GM19467 (cell line): ENCODE measurements around the gene PCMT1.
"Not testable (repeated sequence)": the region's sequence is repeated elsewhere in the genome, so short reads cannot be mapped to it uniquely, and the experiment has no call there.

Experiments
- ATAC-seq: cut with Tn5 transposase; IDR thresholded peaks from one replicate; pipeline ENCODE4 v1.9.1; 2021; ENCODE audit warnings: mild to moderate bottlenecking, moderate library complexity; ENCODE audit not compliant: unreplicated experiment

The PCMT1 gene

DNA sequence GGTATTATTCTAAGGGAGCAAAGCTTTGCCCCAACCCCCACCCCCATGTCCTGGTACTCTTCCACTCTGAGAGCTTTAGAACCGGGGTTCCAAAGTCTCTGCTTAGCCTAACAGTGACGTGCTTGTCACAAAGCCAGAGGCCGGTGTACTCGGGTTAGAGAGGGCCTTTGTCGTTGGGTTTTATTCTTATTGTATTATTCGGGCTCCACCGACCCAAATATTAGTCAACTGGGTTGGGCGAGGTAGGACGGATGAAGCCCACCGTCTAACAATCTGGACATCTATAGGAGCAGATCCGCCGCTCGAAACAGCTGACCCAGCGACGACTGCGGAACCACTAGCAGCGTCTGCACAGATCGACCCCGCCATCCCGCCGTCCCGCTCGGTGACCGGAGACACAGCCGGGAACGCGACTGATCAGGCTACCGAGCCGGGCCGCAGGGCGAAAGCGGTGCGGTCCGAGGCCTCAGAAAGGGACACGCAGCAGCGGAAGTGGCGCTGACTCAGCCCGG is 403 bp upstream of the PCMT1 start:
- ATAC-seq = not testable (repeated sequence)

DNA sequence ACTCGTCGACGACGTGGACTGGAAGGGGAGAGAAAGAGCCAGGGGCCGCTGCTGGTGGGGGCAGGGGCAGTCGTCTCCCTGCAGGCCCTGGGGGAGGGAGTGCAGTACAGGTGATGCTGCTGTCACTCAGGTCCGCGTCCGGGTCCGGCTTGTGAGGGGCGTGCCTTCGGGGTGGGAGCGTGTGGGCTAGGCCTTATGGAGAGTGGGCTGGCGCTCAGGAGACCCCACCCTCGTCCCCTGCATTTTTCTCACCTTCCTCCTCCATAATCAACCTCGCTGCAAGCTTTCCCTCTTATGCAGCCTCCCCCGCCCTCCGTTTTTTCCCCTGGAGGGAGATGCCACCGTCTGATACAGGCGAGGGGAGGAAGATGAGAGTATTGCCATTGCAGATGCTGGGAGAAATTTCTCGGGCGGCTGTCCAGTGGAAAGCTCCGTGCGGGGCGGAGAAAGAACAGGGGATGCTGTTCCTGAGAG is 632 bp downstream of the PCMT1 start:
- ATAC-seq = peak; percentile 28

DNA sequence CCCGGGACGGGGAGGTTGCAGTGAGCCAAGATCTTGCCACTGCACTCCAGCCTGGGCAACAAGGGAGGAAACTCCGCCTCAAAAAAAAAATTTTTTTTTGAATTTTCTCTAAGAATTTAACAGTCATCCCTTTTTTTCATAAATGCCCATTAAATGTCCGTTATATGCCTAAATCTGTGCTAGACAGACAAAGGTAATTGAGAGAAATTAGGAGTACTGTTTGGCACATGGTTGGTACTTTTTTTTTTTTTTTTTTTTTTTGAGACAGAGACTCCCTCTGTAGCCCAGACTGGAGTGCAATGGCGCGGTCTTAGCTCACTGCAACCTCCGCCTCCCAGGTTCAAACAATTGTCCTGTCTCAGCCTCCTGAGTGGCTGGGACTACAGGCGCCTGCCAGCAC is 1.7 kb downstream of the PCMT1 start:
- ATAC-seq = no peak

- ATAC-seq = not testable (repeated sequence)
These were observed 2.4 kb downstream of the PCMT1 start for GRCh38 chr6:149751920-149752319.

DNA sequence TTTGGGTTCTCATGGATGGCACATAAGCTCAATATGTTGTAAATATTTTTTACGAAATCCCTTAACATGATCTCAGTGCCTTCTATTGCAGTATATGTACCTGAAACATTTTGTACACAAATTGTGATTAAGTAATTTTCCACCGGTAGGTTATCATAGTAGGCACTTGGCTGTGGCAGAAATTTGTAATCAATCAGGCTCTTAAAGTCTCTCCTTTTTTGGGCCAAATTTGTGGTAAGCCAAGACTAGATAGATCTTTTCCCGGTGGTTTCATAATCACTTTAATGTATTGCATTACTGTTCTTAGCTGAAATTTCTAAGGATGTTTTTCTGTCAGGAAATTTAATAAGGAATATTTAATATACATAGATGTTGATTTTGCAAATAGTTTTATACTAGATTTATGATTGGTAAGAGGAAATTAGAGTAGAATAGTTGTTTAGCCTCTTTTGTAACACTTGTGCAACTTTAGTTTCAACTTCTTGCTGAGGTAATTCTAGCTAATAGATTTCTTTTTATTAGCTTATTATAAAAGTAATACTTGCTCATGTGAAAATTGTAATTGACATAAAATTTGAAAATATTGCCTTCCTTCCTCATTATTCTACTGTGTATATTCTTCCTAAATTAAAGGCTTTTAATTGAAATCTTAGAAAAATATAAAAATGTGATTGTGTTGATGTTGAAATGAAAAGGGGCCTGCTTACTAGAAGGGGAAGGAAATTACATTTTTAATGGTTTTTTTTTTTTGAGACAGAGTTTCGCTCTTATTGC is 3.2 kb downstream of the PCMT1 start:
- ATAC-seq = no peak

- not testable (repeated sequence) for ATAC-seq
These were observed 3.8 kb downstream of the PCMT1 start for GRCh38 chr6:149753374-149753637.

- no peak for ATAC-seq
These were observed 5.0 kb downstream of the PCMT1 start for GRCh38 chr6:149754548-149754947.

GRCh38 chr6:149755300-149756260 is 6.0 kb downstream of the PCMT1 start:
- no peak for ATAC-seq

GRCh38 chr6:149756261-149756636 is 6.7 kb downstream of the PCMT1 start:
- no peak for ATAC-seq

GRCh38 chr6:149761438-149761837 is 11.9 kb downstream of the PCMT1 start:
- peak; percentile 91 for ATAC-seq

- ATAC-seq = no peak
These were observed 14.3 kb downstream of the PCMT1 start for GRCh38 chr6:149763866-149764265.

DNA sequence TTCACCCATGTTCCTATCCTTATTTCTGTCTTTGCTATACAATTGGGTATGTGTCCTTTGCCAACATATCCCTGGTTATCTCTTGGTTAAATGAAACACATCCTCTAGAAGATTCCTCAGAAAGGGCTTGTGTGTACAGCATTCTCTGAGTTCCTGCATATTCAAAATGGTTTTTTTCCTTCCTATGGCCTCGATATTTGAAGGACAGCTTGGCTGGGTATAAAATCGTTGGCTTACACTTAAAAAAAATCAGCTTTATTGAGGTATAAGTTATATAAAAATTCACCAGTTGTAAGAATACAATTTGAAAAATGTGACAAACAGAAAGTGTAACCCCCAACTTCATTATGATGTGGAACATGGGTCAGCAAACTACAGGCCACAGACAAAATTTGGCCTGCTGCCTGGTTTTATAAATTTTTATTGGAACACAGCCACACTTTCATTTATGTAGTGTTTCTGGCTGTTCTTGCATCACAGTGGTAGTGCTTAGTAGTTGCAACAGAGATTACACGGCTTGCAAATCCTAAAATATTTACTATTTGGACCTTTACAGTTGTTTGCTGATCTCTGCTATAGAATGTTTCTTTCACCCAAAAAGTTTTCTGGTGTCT is 16.7 kb downstream of the PCMT1 start:
- no peak for ATAC-seq

- ATAC-seq = no peak
These were observed 20.1 kb downstream of the PCMT1 start for GRCh38 chr6:149769676-149770075.

DNA sequence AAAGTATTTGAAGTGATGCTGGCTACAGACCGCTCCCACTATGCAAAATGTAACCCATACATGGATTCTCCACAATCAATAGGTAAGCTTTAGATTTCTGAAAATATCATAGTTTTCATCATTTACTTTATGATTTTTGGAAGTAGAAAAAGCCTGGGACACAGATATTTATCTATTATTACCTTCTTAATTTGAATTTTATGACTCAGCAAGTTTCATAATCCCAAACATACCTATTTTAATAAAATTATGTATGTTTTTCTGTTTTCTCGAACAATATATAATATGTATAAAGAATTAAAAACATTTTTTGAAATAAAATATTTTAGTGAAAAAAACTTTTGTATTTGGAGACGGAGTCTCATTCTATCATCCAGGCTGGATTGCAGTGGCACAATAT is 21.6 kb downstream of the PCMT1 start:
- ATAC-seq = no peak

DNA sequence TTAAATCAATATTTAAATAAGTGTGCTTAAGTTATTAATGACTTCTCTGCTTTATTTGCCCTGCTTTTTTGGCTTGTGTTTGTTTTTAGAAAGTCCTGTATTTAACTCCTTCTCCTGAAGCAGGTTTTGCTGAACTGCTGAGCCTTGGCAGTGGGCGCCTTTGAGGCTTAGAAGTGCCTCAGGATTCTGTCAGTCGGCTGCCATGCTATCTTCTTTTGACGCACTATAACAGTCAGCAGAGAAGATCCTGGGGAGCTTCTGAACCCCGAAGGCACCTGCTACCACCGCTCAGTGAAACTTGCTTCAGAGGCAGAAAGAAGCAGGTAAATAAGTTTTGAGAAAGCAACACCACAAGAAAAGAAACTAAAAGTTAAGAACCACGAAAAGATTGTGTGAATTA is 22.4 kb downstream of the PCMT1 start:
- ATAC-seq = no peak

DNA sequence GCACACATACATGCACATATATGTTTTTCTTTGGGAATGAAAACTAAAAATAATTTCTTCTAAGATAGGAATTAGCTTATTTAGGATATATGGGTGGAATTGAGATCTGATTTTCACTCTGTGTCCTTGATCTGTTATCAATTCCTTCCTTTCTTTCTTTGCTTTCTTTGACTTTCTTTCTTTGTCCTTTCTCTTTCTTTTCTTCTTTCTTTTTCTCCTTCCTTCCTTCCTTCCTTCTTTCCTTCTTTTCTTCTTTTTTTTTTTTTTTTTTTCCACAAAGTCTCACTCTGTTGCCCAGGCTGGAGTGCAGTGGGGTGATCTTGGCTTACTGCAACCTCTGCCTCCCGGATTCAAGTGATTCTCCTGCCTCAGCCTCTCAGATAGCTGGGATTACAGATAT is 28.1 kb downstream of the PCMT1 start:
- ATAC-seq = no peak

DNA sequence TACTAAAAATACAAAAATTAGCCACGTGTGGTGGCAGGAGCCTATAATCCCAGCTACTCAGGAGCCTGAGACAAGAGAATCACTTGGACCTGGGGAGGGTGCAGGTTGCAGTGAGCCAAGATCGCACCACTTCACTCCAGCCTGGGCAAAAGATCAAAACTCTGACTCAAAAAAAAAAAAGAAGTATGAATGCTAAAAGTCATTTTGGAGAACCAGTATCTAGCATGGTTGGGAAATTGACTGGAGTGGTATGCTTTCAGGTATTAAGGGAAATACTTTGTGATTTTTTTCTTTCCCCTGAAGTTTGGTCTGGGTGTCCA is 30.1 kb downstream of the PCMT1 start:
- ATAC-seq = no peak

DNA sequence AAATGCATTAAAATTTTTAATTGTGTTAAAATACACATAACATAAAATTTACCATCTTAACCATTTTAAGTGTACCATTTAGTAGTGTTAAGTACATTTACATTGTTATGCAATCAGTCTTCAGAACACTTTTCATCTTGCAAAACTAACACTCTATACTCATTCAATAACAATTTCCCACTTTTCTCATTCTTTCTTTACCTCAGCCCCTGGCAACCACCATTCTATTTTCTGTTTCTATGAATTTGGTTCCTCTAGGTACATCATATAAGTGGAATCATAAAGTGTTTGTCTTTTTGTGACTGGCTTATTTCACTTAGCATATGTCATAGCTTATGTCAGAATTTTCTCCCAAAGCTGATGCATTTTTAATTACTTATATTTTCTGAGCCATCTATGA is 32.2 kb downstream of the PCMT1 start:
- no peak for ATAC-seq

GRCh38 chr6:149782337-149782736 is 32.8 kb downstream of the PCMT1 start:
- no peak for ATAC-seq

DNA sequence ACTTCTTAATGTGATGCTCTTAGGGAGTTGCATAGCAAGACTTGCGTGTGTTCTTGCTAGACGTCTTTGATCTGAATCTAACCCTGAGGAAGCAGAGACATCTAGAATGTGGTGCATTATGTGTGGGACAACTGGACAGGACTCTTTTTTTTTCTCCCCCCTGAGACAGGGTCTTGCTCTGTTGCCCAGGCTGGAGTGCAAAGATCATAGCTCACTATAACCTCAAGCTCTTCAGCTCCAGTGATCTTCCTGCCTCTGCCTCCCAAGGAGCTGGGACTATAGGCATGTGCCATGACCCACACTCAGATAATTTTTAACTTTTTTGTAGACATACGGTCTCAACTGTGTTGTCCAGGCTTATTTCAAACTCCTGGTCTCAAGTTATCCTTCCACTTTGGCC is 34.0 kb downstream of the PCMT1 start:
- ATAC-seq = no peak

DNA sequence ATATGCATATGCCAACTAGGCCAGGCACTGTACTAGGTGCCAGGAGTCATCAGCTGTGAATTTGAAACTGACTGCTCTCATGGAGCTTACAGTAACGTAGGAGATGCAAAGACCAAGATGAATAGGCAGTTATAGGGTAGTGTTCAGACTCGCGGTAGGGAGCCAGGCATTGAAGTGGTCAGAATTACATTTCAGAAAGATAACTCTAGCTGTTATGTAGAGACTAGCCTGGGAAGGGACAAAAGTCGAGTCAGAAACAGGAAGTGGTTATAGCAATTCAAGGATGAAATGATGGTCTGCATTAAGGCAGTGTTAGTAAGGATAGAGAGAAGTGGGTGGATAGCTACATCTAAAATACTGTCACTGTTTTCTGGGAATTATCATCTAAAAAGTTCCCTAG is 56.6 kb downstream of the PCMT1 start:
- no peak for ATAC-seq

DNA sequence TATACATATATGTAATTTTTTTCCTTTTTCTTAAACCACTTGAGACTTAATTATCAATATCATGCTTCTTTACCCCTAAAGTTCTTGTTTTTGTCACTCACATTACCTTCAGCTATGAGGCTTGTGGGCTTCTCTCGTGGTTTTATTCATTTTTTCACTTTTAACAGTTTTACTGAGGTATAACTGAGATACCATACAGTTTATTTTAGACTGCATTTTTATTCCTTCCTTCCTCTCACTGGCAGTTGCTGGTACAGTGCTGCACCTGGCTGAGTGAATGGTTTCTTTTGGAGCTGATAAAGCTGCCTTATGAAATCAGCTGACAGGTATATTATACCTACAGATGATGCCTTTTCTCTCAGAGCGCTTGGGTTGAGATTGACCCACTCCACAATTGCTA is 60.3 kb downstream of the PCMT1 start:
- no peak for ATAC-seq
